ENCODE measurements around the gene GPSM1.

The GPSM1 gene

DNA sequence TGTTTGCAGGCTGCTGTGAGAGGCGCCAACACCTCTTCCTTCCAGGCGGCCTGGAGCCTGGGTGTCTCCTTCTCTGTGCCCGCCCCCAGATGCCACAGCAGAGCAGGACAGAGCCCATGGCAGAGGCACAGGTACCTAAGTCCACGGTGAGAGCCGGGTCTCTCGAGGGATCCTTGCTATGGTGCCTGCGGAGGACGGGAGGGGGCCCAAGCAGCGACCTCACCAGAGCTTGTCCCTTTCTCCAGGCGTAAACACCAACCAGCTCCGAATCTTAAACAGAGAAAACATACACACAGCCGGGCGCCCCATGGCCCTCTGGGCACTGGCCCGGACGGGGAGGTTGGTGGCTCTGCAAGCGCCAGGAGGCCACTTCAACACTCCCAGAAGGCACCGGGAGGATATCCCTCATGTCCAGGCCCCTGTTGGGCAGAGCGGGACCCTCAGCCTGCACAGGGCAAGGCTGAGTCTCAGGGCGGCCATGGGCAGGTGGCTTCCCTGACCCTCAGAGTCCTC is 35.3 kb upstream of the GPSM1 start:
- no peak for DNase-seq

DNA sequence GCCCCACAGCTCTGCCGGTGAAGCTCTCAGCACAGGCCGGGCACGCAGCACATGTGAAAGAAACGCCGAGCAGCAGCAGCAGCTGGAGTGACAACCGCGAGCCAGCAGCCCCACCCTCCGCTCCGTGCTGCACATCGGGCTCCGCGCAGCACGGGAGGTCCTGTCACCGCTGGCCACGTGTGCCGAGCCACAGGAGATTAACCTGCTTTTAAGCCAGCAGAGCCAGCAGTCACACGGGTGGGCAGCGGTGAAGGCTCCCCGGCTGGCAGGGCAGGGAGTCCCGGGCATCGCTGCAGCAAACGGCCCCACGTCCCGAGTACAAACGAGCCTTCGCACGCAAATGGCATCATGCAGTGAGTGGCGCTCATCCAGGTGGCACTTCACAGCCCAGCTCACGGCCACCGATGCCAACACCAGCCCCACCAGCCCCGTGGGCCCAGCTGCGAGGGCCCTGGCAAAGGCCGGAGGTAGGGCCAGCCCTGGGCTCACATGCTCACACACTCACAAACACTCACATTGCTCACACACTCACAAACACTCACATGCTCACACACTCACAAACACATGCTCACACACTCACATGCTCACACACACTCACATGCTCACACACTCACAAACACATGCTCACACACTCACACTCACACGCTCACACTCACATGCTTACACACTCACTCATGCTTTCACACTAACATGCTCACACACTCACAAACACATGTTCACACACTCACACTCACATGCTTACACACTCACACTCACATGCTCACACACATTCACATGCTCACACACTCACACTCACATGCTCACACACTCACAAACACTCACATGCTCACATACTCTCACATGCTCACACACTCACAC is 34.5 kb upstream of the GPSM1 start:
- no peak for DNase-seq

DNA sequence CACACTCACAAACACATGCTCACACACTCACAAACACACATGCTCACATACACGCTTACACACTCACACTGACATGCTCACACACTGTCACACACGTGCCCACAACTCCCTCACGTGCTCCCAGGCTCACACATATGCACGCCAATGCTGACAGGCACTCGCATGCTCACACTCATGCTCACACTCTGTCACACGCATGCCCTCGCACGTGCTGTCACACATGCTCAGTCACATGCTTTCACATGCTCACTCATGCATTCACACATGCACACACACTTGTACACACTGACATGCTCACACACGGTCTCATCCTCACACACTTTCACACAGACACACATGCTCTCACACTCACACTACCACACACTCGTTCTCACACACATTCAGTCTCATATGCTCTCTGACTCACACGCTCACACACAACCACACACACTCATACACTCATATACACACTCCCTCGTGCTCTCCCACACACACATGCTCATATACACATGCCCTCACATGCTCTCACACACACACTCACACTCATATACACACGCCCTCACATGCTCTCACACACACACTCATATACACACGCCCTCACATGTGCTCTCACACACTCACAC is 33.8 kb upstream of the GPSM1 start:
- no peak for DNase-seq

DNA sequence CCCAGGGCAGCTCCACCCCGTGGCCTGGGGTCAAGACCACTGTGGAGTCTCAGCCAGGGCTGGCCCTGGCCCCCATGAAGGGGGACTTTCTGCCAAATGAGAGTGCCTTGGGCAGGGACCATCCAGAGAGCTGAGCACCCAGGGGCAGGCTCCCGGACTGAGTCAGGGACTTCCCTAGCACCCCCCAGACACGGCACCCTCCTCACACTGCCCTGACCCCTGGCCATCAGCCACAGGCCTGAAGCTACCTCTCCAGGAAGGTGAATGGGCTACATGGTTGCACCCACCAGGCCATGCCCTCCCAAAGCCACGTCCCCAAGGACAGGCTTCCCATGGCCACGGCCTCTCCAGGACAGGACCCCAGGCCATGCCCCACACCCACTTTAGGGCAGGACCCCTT is 32.9 kb upstream of the GPSM1 start:
- DNase-seq: no peak

DNA sequence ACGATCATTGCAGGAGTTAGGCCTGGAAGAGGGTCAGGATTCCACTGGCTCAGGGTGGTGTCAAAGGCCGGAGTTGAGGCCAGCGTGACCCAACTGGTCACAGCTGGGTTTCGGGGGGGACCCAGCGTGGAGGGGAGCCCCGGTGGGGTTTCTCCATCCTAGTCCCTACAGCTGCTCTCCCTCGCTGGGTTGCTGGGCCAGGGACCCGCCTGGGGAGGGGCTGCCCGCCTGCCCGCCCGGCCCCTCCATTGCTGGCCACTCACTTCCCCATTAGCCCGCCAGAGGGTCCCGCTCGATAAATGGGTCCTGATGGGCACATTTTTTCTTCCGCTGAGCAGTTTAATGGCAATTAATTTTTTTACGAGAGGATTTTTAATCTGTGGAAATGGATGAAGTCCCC is 32.3 kb upstream of the GPSM1 start:
- no peak for DNase-seq

DNA sequence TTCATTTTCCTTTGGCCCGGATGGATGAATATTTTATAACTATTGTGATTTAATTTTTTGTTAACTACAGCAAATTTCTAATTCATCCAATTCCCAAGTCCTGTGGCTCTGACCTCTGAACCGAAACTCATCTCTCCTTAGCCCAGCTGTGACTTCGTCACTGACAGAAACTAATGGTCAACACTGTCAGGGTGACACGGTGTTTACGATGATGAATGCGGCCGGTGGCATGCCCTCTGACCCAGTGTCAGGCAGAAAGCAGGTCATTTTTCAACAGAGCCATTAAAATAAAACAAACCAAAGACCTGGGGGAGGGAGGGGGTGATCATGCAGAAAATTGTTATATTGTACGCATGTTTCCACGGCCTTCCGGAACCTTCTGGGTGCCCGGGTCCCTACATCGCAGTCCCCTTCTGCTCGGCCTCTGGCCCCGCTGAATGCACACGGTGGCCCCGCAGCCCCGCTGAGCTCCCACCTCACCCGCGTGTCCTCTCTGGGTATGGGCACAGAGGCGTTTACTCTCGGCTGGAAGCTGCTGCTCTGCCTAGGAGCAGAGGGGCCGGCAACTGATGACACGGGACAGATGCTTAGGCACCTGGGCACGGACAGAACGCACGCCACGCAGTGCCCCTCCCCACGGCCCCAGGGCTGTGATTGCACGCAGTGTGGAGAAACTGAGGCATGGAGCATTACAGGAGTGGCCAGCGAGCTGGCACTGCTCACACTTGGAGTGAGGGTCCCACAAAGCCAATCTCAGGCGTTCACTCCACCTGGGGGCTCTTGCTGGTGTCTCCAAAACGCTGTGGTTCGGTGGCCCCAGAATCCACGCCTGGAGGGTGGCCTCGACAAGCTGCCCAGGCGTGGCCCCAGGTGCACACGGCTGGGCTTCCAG is 31.6 kb upstream of the GPSM1 start:
- DNase-seq: no peak

DNA sequence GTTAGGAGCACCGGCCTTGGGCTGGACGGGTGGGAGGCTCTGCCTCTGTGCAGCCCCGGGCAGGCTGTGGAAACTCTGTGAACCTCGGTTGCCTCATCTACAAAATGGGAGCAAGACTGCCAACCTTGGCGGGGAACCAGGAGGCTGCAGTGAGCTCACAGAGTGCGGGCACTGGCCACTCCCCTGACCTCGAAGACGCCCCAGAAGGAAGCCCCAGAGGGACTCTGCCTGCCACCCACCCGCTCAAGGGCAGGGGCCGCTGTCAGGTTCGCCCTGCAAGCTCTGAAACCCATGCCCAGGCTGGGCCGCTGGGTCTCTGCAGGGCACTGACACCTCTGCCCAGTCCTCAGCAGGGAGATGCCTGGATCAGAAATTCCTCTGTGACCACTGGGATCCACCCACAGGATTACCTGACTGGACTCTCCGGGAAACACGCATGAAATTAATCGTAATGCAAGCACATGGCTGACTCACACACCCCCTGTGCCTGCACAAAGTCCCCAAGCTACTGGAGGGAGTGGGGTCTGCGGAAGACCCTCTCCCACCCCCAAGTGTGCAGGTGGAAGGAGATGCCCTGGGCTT is 30.8 kb upstream of the GPSM1 start:
- no peak for DNase-seq

DNA sequence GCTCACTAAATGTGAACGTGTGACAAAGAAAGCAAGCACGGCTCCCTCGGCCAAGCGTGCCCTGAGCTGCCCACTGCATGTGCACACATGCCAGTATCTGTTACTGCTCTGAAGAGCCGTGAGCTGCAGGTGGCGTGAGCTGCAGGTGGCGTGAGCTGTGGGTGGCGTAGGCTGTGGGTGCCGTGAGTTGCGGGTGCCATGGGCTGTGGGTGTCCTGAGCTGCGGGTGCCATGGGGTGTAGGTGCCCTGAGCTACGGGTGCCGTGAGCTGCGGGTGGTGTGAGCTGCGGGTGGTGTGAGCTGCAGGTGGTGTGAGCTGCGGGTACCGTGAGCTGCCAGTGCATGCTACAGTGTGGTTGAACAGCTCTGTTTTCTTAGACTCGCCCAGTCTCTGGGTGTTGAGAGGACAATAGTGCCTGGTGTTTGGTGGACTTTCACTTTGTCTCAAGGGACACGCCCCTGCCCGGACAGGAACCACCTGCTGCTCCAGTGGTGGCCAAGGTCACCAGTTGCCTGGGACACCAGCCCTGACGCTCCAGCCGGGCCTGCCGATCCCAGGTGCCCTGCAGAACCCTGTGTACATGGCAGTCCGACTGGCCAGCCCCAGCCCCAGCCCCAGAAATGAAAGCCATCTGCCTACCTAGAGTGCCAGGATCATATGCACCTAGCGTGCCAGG is 30.2 kb upstream of the GPSM1 start:
- DNase-seq: no peak

DNA sequence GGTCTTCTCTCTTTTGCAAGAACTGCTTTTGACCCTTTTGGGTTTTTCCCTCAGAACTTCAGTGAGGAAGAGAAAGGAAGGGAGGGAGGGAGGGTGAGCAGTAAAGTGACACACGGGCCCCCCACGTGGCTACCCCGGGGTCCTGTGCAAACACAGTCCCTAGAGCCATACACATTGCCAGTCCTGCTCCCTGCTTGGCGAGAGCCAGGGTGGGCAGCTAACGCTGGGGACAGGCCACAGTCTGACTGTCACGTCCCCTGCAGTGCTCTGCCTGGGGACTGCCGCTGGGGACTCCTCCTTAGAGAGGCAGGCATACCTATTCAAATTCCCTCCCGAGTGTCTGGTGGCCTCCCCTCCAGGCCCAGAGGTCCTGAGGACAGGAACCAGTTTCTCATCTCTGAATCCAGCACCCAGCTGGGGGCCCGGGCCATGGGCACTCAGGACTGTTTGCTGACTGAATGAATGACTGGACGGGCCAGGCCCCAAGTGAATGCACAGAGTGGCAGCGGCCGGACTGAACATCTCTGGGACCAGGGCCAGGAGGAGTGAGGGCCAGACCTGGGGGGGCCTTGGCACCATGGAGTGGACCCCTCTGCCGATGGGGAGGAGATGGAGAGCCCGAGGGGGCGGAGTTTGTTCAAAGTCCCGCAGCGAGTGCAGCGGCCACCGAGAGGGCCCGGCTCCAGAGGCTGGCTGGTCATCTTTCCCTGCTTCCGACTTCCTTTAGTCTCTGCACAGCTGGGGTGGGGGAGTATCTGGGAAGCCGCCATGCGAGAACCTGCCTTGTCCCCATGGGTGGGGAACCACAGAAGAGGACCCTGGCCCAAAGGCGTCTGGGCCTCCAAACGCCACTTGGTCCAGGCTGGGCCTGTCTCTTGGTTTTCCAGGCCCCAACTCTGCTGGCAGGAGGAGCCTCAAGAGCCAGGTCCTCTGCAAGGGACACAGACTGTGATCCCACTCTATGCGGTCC is 29.3 kb upstream of the GPSM1 start:
- no peak for DNase-seq

DNA sequence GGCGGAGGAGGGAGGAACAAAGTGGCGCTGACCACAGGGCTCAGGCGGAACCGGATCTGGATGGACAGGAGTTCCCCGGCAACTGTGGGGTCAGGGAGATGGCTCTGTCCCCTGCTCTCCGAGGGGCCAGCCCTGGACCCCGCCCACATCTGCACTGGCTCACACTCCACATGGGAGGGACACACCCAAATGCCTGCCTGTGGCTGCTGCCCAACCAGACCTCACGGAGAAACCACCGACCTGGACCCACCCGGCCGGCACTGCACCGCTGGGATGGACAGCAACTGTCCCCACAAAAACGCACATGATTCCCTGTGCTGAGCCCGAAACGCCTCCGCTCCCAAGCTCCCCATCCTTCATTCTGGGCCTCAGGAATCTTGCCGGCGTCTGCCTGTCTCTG is 28.2 kb upstream of the GPSM1 start:
- DNase-seq: no peak

DNA sequence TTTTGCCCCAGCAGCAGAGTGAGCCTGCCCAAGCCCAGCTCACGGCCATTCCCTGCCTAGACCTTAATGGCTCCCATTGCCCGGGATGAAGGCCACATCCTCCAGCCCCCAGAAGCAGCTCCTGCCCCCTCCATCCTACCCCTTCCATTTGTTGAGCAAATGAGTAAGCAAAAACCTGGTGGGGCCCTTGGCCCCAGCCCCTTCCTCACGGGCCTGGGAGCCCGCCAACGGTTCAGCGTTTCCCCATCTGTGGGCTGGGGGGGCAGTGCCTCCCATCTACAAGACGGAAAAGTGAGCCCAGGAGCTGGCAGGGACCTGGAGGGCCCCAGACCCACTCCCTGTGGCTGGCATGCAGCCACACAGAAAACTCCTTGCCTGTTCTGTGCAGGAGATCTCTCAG is 27.8 kb upstream of the GPSM1 start:
- no peak for DNase-seq

DNA sequence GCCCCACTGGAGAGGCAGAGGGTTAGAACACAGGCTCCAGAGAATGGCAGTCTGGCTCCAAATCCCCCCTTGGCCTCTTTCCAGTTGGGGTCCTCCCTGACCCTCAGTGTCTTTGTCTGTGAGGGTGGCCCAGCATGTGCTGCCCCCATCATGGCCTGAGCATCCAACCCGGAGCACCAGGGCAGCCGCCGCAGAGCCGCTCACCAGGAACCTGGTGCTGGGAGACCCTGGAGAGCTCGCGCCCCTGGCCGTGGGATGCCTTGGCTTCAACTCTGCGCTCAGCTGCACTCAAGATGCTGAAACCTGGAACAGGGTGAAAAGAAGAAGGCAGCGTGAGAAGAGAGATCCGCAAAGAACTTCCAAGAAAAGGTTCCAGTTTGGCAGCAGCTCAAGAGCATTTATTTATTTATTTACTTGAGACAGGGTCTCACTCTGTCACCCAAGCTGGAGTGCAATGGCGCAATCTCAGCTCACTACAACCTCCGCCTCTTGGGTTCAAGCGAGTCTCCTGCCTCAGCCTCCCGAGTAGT is 27.3 kb upstream of the GPSM1 start:
- DNase-seq: no peak

DNA sequence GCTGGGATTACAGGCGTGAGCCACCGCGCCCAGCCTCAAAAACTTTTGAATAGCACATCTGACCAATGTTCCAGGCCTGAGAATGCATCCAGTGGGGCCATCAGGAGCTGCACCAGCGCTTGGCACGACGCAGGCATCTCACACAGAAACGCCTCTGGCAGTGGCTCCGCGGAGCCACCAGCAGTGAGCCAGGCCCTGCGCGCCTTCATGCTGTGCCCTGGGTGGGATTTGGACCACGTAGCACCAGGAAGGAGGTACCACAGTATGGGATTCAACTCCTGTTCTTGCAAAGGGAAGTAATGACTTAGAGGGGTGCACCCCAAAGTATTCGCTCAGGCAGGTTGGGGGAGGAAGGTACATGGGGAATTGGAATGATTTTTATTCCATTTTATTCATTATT is 26.5 kb upstream of the GPSM1 start:
- no peak for DNase-seq

DNA sequence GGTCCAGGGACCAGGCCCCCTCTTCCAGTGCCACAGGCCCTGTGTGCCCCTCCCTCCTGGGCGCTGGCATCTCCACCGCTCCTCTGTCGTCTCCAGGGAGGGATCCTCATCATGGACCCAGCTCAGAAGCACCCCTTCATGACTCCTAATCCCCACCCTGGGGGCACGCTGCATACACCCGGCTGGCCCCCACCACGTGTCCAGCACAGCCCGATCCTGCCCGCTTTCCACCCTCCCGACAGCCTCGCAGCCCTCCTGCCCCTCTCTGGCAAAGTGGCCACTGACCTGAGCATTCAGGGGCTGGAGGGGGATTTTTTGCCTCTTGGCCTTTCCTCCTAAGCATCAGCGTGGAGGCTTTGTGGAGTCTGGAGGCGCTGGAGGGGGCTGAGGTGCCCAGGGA is 24.8 kb upstream of the GPSM1 start:
- no peak for DNase-seq

DNA sequence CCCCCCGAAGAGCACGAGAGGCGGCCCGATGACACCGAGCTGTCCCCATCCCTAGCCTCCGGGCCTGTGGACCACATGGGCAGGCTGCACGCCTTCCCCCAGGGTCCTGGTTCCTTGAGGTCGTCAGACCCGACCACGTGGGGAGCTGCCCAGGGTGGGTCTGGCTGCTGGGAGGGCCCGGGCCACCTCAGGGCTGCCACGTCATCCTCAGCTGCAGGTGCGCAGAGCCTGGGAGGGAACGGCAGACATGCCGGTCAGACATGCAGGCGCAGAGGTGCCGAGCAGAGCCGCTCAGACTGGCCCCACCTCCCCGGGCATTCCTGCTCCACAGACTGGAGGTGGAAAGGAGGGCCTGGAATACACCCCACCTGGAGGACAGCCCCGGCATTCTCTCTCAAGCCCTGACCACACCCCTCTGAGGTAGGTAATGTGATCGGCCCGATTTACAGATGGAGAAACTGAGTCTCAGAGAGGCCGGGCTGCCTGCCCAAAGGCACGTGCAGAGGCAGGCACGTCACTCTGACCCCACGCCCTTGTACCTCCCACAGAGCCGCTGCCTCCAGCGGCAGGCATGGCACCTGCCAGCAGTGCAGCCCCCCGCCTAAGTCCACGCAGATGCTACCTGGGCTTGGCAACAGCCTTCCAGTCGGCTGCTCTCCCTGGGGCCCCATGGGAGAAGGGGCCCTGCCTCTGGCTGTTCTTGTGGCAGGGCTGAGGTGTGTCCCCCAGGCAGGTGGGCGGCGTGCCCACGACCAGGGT is 24.1 kb upstream of the GPSM1 start:
- DNase-seq: no peak

DNA sequence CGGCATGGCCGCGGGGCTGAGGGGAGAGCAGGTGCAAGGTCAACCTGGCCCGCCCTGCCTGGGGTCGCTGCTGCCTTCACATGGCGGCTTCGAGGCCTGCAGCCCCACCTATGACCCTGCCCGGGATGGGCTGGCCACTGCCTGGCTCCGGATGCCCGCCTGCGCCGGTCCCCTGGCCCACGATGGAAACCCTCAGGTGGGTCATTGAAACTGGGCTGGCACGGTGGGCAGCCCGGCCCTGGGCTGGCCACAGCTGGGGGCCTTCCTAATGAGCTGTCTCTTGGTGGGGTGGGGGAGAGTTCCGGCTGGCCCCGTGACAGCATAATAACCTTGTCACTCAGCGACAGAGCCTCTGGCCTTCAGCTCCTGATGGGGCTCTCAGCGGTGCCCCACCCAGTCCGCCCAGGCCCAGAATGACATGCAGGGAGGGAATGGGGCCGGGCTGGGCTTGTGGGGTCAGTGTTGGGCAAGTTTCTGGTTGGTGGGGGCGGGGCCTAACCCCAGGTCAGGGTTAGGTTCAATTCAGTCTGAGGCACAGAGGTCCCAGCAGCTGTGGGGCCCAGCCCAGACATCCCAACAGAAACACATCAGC is 23.4 kb upstream of the GPSM1 start, which contains the start of gene CCDC187:
TSS of gene CCDC187 (minus strand) at position 270 of the 592 bp plus-strand sequence. CDS start at position 6, 264 bp downstream.
- no peak for DNase-seq

DNA sequence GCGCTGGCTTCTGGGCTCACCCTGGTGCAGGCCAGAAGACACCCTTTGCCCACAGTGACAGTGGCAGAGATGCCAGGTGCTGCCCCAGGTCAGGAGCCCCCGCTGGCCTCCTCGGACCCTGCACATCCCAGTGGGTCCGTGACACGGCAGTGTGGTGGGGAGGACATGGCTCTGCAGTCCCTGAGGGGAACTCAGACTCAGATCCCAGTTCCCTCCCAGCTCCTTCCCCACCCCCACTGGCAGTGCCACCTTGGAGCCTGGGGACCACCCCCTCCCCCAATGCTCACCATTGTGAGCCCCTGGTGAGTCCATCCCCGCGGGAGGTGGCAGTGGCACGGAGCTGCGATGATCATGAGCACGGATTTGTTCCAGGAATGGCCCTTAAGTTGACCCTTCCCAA is 22.9 kb upstream of the GPSM1 start:
- DNase-seq: no peak

DNA sequence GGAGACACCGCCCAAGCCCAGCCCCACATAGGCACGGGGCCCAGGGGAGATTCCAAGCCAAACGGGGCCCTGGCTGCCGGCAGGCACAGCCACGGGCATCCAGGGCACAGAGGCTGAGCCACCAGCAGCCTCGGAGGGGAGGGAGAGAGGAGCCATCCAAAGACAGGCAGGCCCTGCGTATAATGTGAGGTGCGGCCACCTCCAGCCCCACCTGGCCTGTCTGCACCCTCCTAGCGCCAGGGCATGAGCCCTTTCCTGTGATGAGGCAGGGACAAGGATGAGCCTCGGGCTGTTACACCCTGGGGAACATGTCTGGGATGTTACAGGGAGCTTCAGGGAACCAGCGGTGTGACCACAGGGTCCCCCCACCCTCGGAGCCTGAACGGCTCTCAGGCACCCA is 22.4 kb upstream of the GPSM1 start:
- no peak for DNase-seq

DNA sequence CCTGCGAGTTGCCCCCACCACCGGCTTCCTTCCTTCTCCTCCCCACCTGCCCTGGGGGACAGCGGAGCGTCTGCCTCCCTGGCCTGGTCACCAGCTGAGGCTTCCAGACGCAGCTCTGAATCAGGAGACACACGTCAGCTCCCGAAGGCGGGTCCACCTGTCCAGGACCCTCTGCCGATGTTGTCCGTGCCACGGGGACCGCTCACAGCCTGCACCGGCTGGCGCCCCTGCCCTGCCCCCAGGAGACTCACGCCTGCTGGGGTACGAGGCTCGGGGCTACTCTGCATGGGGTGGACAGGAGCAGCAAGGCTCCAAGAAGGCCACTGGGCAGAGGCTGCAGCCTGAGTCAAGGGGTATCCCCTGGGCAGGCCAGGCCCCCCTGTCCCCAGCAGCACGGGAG is 21.5 kb upstream of the GPSM1 start:
- DNase-seq: no peak
